ENCODE measurements around the gene UGT1A10.
"Not testable (repeated sequence)": the region's sequence is repeated elsewhere in the genome, so short reads cannot be mapped to it uniquely, and the experiment has no call there.

Gene UGT1A10

GRCh38 chr2:233745073-233745755 lies 109.0 kb downstream of the UGT1A10 start:
- DNase-seq (ENCODE audit: insufficient read length, low spot score) (no peak), FAIRE-seq (no peak)
- TF ChIP-seq CTCF (IDR thresholded peaks at IDR 0.05; ENCODE audit: insufficient read depth, missing control alignments), result no peak

DNA sequence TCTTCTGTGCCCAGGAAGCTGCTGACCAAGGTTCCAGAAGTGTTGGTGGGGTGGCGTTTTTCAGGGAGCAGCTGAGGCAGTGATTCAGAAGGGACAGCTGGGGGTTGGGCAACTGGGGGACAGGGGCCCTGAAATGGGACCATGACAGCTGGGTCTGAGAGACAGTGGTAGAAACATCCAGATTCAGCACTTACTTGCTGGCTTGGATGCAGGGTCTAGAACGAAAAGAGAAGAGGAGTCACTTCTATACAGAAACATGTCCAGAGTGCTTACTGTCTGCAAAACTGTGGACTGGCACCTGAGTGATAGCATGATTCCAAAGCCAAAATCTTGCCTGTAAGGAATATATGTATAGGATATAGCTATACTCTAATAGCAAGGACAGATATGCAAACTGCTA lies 109.6 kb downstream of the UGT1A10 start:
- DNase-seq (ENCODE audit: insufficient read length, low spot score); FAIRE-seq: not testable (repeated sequence)

DNA sequence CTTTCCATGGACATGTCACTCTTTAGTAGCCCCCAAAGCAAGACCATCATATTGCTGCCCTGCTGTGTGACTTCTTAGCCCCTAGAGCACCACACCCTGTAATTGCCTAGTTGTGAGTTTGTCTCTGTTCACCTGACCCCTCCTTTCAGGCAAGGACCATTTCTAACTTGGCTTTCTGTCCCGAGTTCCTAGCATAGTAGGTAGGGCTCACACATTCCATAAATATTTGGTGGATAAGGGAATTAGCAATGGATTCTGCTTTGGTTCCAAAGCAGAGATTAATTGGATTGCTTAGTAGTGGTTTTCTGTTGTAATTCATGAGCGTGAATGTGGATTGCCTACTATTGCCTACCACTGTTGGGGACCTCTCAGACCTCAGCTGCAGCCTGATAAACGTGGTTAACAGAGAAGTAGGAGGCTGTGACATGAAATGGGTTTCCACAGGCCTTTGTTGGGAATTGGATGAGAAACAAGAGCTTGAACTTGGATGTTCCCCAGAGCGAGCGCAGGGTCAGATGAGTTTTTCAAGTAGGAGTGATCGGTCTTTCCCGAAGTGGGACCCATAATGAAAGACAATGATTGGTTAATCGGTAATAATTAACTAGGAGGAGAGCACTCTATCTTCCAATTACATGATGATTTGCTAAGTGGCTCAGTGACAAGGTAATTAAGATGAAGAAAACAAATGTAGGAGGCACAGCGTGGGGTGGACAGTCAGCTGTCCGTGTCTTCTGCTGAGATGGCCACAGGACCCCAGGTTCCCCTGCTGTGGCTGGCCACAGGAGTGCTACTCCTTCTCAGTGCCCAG lies 110.4 kb downstream of the UGT1A10 start:
- no peak for TF ChIP-seq CTCF (IDR thresholded peaks at IDR 0.05; ENCODE audit: insufficient read depth, missing control alignments)
- no peak for FAIRE-seq
- DNase-seq (ENCODE audit: insufficient read length, low spot score), result no peak

DNA sequence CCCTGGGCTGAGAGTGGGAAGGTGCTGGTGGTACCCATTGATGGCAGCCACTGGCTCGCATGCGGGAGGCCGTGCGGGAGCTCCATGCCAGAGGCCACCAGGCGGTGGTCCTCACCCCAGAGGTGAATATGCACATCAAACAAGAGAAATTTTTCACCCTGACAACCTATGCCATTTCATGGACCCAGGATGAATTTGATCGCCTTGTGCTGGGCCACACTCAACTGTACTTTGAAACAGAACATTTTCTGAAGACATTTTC lies 111.0 kb downstream of the UGT1A10 start:
- no peak for TF ChIP-seq CTCF (IDR thresholded peaks at IDR 0.05; ENCODE audit: insufficient read depth, missing control alignments)

GRCh38 chr2:233750689-233751088 lies 114.4 kb downstream of the UGT1A10 start:
- not testable (repeated sequence) for DNase-seq (ENCODE audit: insufficient read length, low spot score); FAIRE-seq

More for the DNA sequence above, 111.0 kb downstream of the UGT1A10 start:
- no peak for DNase-seq (ENCODE audit: insufficient read length, low spot score)
- FAIRE-seq, result no peak

DNA sequence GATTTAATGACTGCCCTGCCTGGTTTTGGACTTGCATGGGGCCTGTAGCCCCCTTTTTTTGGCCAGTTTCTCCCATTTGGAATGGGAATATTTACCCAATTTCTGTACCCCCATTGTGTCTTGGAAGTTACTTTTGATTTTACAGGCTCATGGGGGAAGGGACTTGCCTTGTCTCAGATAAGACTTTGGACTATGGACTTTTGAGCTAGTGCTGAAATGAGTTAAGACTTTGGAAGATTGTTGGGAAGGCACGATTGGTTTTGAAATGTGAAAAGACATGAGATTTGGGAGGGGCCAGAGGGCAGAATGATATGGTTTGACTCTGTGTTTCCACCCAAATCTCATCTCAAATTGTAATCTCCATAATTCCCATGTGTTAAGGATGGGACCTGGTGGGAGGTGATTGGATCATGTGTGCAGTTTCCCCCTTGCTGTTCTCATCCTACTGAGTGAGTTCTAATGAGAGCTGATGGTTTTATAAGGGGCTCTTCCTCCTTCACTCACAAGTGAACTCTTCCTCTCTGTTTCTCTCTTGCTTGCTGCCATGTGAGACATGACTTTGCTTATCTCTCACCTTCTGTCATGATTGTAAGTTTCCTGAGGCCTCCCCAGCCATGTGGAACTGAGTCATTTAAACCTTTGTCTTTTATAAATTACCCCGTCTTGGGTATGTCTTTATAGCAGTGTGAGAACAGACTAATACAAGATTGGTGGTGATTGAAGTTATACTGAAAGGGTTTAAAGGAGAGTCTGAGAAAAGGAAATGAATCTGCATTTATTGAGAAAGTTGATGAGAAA lies 115.2 kb downstream of the UGT1A10 start:
- not testable (repeated sequence) for DNase-seq (ENCODE audit: insufficient read length, low spot score); FAIRE-seq

- no peak for FAIRE-seq
- DNase-seq (ENCODE audit: insufficient read length, low spot score), result no peak
- TF ChIP-seq CTCF (IDR thresholded peaks at IDR 0.05; ENCODE audit: insufficient read depth, missing control alignments), result no peak
Measured at GRCh38 chr2:233754872-233755611, 118.8 kb downstream of the UGT1A10 start.

- no peak for FAIRE-seq
- TF ChIP-seq CTCF (IDR thresholded peaks at IDR 0.05; ENCODE audit: insufficient read depth, missing control alignments), result no peak
- no peak for DNase-seq (ENCODE audit: insufficient read length, low spot score)
Measured at GRCh38 chr2:233756429-233757081, 120.3 kb downstream of the UGT1A10 start.
